H1 (cell line): ENCODE measurements around the gene TSPAN9. TPM values are rescaled to one million over a fixed set of nuclear protein-coding genes. Genes with fewer than 3 reads are reported as not detected.

ENCODE experiments used
- CREB1 ChIP-seq: IDR thresholded peaks from 2 replicates; pipeline ENCODE4 v1.6.1; 2012; ENCODE audit warnings: inconsistent platforms
- EGR1 ChIP-seq: IDR thresholded peaks from 2 replicates; pipeline ENCODE4 v1.6.1; 2011; ENCODE audit warnings: low read depth, low read length, borderline replicate concordance
- MAFK ChIP-seq: IDR thresholded peaks from 2 replicates; pipeline ENCODE4 v1.6.1; 2012; ENCODE audit warnings: low read depth, mild to moderate bottlenecking, improper control_type of control experiment, low read length
- POU5F1 ChIP-seq: IDR thresholded peaks from 2 replicates; pipeline ENCODE4 v1.6.1; 2011; ENCODE audit warnings: low read depth, mild to moderate bottlenecking, low read length, moderate library complexity
- RAD21 ChIP-seq, 2 experiments: IDR thresholded peaks in 1 of 2; conservative IDR thresholded peaks in 1 of 2; 2 replicates each; pipeline ENCODE4 v1.6.1; 2011; ENCODE audit warnings: low read depth in 2 of 2, low read length in 2 of 2, improper control_type of control experiment in 1 of 2, inconsistent platforms in 1 of 2, mild to moderate bottlenecking in 1 of 2, moderate library complexity in 1 of 2
- RBBP5 ChIP-seq: IDR thresholded peaks from 2 replicates; pipeline ENCODE4 v1.7.1; 2012; ENCODE audit warnings: low read depth, mild to moderate bottlenecking, inconsistent platforms, low read length, moderate library complexity, borderline replicate concordance
- RNF2 ChIP-seq: fragments of 200-900, 300-1000 bp; sonication (generic); IDR thresholded peaks from 2 replicates; pipeline ENCODE4 v1.7.1; 2016; ENCODE audit warnings: borderline replicate concordance, low read depth, mild to moderate bottlenecking, antibody characterized with exemption, low read length; ENCODE audit not compliant: poor library complexity, severe bottlenecking; ENCODE audit errors: missing control alignments
- SP1 ChIP-seq: IDR thresholded peaks from 2 replicates; pipeline ENCODE4 v1.6.1; 2011; ENCODE audit warnings: low read depth, low read length
- SRF ChIP-seq: IDR thresholded peaks from 2 replicates; pipeline ENCODE4 v1.6.1; 2011; ENCODE audit warnings: mild to moderate bottlenecking, low read depth, low read length, moderate library complexity
- TAF7 ChIP-seq: optimal IDR thresholded peaks from 2 replicates; pipeline ENCODE3; 2011; ENCODE audit warnings: low read depth, mild to moderate bottlenecking, inconsistent platforms, low read length, moderate library complexity, borderline replicate concordance
- TCF12 ChIP-seq: IDR thresholded peaks from 2 replicates; pipeline ENCODE4 v1.6.1; 2011; ENCODE audit warnings: low read depth, mild to moderate bottlenecking, low read length
- polyA plus RNA-seq, 7 experiments: library from polyadenylated mRNA; depleted of rRNA in 3 of 7; stranded (reverse) in 5 of 7; unstranded in 2 of 7; fragments of >200 nt in 5 of 7; fragments of 200-250 nt in 2 of 7; gene quantifications; 1 replicate in 5 of 7; 2 replicates in 1 of 7; 4 replicates in 1 of 7; pipeline versions ENCODE4 v1.2.1 to v1.2.3, GENCODE V29; 2011 to 2013; ENCODE audit warnings: missing spikeins in 2 of 7, mixed read lengths in 2 of 7
- total RNA-seq: library from RNA; stranded (reverse); fragmentation: NEBNext Ultra II Directional; extraction: Animal tissue kit (Norgen Biotek cat#: 25700); gene quantifications from 2 replicates; pipeline ENCODE4 v1.2.1, GENCODE V29; 2021
- TF ChIP-seq, protein P1 (sequence below): fragments of 300-600 bp; sonication (generic); IDR thresholded peaks from 2 replicates; pipeline ENCODE4 v1.7.1; 2012; ENCODE audit warnings: low read length, moderate library complexity, mild to moderate bottlenecking, inconsistent platforms; ENCODE audit not compliant: insufficient replicate concordance

The TSPAN9 gene
- total and polyA plus RNA-seq, 2 of the 8 experiments (the other 6 are each of a cell fraction or from before 2014, with no cell fraction given): 11.5 to 29.1 TPM

DNA sequence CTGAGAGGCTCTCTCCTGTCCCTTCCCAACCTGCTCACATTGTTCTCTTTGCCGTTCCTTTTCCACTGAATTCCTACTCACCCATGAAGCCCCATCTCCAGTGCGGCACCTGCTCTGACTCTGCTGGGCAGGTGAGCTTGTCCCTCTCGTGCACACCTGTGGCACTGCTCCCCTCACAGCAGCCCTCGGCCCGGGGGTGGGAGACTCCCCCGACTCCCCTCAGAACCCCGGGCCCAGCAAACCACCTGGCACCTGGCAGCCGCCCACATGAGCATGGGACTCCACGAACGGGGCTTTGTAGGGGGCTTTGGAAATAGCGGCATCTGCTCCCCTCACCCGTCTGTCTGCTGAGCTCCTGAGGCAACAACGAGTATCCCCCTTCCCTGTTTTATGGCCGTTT, 251.4 kb downstream of the TSPAN9 start (continued):
- TF ChIP-seq, protein P1, sequence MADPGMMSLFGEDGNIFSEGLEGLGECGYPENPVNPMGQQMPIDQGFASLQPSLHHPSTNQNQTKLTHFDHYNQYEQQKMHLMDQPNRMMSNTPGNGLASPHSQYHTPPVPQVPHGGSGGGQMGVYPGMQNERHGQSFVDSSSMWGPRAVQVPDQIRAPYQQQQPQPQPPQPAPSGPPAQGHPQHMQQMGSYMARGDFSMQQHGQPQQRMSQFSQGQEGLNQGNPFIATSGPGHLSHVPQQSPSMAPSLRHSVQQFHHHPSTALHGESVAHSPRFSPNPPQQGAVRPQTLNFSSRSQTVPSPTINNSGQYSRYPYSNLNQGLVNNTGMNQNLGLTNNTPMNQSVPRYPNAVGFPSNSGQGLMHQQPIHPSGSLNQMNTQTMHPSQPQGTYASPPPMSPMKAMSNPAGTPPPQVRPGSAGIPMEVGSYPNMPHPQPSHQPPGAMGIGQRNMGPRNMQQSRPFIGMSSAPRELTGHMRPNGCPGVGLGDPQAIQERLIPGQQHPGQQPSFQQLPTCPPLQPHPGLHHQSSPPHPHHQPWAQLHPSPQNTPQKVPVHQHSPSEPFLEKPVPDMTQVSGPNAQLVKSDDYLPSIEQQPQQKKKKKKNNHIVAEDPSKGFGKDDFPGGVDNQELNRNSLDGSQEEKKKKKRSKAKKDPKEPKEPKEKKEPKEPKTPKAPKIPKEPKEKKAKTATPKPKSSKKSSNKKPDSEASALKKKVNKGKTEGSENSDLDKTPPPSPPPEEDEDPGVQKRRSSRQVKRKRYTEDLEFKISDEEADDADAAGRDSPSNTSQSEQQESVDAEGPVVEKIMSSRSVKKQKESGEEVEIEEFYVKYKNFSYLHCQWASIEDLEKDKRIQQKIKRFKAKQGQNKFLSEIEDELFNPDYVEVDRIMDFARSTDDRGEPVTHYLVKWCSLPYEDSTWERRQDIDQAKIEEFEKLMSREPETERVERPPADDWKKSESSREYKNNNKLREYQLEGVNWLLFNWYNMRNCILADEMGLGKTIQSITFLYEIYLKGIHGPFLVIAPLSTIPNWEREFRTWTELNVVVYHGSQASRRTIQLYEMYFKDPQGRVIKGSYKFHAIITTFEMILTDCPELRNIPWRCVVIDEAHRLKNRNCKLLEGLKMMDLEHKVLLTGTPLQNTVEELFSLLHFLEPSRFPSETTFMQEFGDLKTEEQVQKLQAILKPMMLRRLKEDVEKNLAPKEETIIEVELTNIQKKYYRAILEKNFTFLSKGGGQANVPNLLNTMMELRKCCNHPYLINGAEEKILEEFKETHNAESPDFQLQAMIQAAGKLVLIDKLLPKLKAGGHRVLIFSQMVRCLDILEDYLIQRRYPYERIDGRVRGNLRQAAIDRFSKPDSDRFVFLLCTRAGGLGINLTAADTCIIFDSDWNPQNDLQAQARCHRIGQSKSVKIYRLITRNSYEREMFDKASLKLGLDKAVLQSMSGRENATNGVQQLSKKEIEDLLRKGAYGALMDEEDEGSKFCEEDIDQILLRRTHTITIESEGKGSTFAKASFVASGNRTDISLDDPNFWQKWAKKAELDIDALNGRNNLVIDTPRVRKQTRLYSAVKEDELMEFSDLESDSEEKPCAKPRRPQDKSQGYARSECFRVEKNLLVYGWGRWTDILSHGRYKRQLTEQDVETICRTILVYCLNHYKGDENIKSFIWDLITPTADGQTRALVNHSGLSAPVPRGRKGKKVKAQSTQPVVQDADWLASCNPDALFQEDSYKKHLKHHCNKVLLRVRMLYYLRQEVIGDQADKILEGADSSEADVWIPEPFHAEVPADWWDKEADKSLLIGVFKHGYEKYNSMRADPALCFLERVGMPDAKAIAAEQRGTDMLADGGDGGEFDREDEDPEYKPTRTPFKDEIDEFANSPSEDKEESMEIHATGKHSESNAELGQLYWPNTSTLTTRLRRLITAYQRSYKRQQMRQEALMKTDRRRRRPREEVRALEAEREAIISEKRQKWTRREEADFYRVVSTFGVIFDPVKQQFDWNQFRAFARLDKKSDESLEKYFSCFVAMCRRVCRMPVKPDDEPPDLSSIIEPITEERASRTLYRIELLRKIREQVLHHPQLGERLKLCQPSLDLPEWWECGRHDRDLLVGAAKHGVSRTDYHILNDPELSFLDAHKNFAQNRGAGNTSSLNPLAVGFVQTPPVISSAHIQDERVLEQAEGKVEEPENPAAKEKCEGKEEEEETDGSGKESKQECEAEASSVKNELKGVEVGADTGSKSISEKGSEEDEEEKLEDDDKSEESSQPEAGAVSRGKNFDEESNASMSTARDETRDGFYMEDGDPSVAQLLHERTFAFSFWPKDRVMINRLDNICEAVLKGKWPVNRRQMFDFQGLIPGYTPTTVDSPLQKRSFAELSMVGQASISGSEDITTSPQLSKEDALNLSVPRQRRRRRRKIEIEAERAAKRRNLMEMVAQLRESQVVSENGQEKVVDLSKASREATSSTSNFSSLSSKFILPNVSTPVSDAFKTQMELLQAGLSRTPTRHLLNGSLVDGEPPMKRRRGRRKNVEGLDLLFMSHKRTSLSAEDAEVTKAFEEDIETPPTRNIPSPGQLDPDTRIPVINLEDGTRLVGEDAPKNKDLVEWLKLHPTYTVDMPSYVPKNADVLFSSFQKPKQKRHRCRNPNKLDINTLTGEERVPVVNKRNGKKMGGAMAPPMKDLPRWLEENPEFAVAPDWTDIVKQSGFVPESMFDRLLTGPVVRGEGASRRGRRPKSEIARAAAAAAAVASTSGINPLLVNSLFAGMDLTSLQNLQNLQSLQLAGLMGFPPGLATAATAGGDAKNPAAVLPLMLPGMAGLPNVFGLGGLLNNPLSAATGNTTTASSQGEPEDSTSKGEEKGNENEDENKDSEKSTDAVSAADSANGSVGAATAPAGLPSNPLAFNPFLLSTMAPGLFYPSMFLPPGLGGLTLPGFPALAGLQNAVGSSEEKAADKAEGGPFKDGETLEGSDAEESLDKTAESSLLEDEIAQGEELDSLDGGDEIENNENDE: no peak
- no peak for TF ChIP-seq EGR1
- no peak for TF ChIP-seq TAF7
- TF ChIP-seq CREB1: no peak
- TF ChIP-seq RNF2: no peak
- no peak for TF ChIP-seq MAFK
- TF ChIP-seq POU5F1: no peak
- no peak for TF ChIP-seq SP1
- no peak for TF ChIP-seq RBBP5
- no peak for TF ChIP-seq TCF12
- no peak for TF ChIP-seq SRF
- TF ChIP-seq RAD21 (IDR thresholded peaks at IDR 0.05 in 1 of 2, conservative IDR thresholded peaks at IDR 0.05 in 1 of 2; ENCODE audit: low read depth in 2 of 2, low read length in 2 of 2): no peak
